Measurements from ENCODE around the gene FSHB.

DNA sequence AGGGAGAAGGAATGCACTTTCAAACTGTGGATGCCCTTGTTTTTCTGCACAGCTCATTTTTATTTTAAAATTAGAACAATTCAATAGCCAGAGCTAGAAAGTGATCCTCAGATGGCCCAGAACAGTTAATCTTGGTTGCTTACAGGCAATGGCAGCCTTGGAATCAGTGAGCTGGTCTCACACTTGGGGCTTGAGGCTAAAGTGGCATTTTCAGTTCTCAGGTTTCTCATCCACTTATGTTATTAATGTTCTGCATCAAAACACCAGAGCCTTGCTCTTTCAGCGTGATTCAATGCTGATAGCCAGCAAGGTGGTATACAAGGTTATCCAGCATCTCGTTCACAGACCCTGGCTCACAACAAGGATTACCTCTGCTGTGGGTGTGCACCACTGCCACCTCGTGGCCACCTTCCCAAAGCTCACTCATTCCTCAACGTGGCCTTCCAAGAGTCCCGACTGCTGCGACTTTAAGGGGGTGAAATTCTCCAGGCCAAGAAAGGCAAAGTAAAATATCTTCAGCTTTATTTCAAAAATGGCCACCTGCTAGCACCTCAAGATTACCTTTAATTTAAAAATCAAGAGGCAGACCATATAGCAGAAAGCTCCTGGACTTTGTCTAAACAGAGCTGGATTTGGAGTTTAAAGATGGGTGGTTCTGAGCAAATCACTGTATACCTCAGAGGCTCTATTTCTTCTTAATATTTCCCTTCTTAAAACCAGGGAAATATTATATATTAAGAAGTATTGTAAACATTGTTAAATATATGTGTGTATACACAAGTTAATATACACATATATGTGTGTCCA lies 34.2 kb upstream of the FSHB start:
- TF ChIP-seq, protein P1, sequence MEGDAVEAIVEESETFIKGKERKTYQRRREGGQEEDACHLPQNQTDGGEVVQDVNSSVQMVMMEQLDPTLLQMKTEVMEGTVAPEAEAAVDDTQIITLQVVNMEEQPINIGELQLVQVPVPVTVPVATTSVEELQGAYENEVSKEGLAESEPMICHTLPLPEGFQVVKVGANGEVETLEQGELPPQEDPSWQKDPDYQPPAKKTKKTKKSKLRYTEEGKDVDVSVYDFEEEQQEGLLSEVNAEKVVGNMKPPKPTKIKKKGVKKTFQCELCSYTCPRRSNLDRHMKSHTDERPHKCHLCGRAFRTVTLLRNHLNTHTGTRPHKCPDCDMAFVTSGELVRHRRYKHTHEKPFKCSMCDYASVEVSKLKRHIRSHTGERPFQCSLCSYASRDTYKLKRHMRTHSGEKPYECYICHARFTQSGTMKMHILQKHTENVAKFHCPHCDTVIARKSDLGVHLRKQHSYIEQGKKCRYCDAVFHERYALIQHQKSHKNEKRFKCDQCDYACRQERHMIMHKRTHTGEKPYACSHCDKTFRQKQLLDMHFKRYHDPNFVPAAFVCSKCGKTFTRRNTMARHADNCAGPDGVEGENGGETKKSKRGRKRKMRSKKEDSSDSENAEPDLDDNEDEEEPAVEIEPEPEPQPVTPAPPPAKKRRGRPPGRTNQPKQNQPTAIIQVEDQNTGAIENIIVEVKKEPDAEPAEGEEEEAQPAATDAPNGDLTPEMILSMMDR (IDR thresholded peaks at IDR 0.05 in 4 of 5, conservative IDR thresholded peaks at IDR 0.05 in 1 of 5), result peak in 3 of 5 experiments; percentile 25 to 53 (median 40)
- no peak for TF ChIP-seq POLR2A (IDR thresholded peaks at IDR 0.05)

Data from gastrocnemius medialis (tissue), 4 donors.